ENCODE measurements around the gene LRMDA.

GRCh38 chr10:75999001-75999400 is 567.6 kb downstream of the LRMDA start:
- TF ChIP-seq, protein P1, sequence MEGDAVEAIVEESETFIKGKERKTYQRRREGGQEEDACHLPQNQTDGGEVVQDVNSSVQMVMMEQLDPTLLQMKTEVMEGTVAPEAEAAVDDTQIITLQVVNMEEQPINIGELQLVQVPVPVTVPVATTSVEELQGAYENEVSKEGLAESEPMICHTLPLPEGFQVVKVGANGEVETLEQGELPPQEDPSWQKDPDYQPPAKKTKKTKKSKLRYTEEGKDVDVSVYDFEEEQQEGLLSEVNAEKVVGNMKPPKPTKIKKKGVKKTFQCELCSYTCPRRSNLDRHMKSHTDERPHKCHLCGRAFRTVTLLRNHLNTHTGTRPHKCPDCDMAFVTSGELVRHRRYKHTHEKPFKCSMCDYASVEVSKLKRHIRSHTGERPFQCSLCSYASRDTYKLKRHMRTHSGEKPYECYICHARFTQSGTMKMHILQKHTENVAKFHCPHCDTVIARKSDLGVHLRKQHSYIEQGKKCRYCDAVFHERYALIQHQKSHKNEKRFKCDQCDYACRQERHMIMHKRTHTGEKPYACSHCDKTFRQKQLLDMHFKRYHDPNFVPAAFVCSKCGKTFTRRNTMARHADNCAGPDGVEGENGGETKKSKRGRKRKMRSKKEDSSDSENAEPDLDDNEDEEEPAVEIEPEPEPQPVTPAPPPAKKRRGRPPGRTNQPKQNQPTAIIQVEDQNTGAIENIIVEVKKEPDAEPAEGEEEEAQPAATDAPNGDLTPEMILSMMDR (IDR thresholded peaks at IDR 0.05): no peak
- TF ChIP-seq POLR2A (IDR thresholded peaks at IDR 0.05): no peak

Data from adrenal gland (tissue), 5 donors.